Activated B cell treated with CpG ODN at 0.5 μM for 24 hours (primary cell): ENCODE measurements around the gene NUMB. TPM values are rescaled to one million over a fixed set of nuclear protein-coding genes. Genes with fewer than 3 reads are reported as not detected.

Experiments used
- ATAC-seq: fragments of 200-7000 bp; cut with Tn5 transposase; one replicate; pipeline ENCODE4 v1.10.0; 2021; ENCODE audit warnings: low read depth, mild to moderate bottlenecking, moderate library complexity
- CTCF ChIA-PET: fragments of 350-600 bp; sonication (Branson Sonifier 250); formaldehyde crosslinking; loops from one replicate; lab custom pipeline; 2021; ENCODE audit warnings: antibody characterized with exemption; lab: Charles Lee
- POLR2A ChIA-PET: fragments of 350-600 bp; sonication (Branson Sonifier 250); formaldehyde crosslinking; loops from one replicate; lab custom pipeline; 2021; ENCODE audit warnings: antibody characterized with exemption; lab: Charles Lee
- DNase-seq: peaks from one replicate; pipeline ENCODE4 v3.0.0; 2022
- H3K27ac Mint-ChIP-seq: one replicate; pipeline ENCODE4 v1.8.0; 2020; ENCODE audit warnings: mixed read lengths
- H3K27me3 Mint-ChIP-seq: one replicate; pipeline ENCODE4 v1.8.0; 2021; ENCODE audit warnings: mixed read lengths
- H3K36me3 Mint-ChIP-seq: one replicate; pipeline ENCODE4 v1.8.0; 2021; ENCODE audit warnings: low read depth, mixed read lengths
- H3K4me1 Mint-ChIP-seq: one replicate; pipeline ENCODE4 v1.8.0; 2021; ENCODE audit warnings: mixed read lengths
- H3K4me3 Mint-ChIP-seq: one replicate; pipeline ENCODE4 v1.8.0; 2020; ENCODE audit warnings: mild to moderate bottlenecking, mixed read lengths
- H3K9me3 Mint-ChIP-seq: one replicate; pipeline ENCODE4 v1.8.0; 2020; ENCODE audit warnings: mixed read lengths
- CTCF ChIP-seq: fragments of 200-600 bp; IDR thresholded peaks from one replicate; pipeline ENCODE4 v1.8.0; 2022; ENCODE audit warnings: antibody characterized with exemption, mild to moderate bottlenecking
- intact Hi-C: fragments of 100-400 bp; cut with micrococcal nuclease; formaldehyde crosslinking; loops from one replicate; pipeline ENCODE4 v1.15.1; 2024
- total RNA-seq: library from RNA; stranded (reverse); gene quantifications from 2 replicates; pipeline ENCODE4 v1.2.3, GENCODE V29; 2022

Gene NUMB
- total RNA-seq, 1 donor from 2014 or later: 71.4 TPM

DNA sequence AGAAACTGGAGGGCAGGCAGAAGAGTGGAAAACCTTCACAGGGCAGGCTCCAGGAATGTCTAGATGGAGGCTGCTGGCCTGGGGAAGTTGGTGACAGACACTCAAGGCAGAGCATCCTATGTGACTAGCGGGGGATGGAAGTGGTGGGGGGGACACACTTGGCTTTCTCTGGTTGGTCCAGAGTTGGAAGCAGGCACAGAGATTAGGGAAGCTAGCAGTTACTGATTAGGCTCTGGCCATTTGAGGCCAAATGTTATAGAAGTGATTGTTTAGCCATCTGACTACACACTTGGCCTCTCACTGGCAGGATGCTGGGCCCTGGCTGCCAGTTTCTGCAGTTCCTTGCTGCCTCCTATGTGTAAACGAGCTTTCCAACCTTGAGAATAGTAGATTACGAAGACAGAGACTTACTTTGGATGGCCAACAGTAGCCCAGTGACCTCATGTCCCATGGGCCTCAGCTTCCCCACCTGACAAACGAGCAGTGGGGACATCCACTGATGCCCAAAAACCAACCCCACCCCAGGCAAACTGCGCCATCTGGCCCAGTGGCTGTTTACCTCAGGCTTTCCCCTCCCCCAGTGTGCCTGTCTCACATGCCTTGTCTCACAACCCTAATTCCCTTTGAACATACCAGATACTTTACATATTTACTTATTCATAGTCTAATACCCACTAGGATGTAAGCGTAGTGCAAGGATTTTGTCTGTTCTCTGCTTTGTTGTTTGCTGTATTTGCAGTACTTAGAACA is 118.3 kb downstream of the NUMB start:
- Mint-ChIP-seq H3K4me3 (no peak overlapping the region), H3K9me3 (no peaks in the 10 kb centered on the region), H3K27me3 (no peaks in the 10 kb centered on the region), H3K27ac (no peak overlapping the region), H3K36me3 (peaks cover 19% of the 10 kb centered on the region), H3K4me1 (no peaks in the 10 kb centered on the region)
- POLR2A ChIA-PET: interaction anchor here (0.6 to 0.7 kb wide), 2 partner anchors 117 to 561 kb away, joined by 3 to 4 read pairs; no protein-coding TSS in a partner anchor
- CTCF ChIA-PET: no interaction called here
- DNase-seq (no peak), ATAC-seq (no peak)
- intact Hi-C loops: no loop called here
- TF ChIP-seq CTCF: no peak

GRCh38 chr14:73339206-73339605 is 119.1 kb downstream of the NUMB start:
- no peak for ATAC-seq
- Mint-ChIP-seq H3K9me3 (no peaks in the 10 kb centered on the region), H3K36me3 (peaks cover 16% of the 10 kb centered on the region), H3K27me3 (no peaks in the 10 kb centered on the region), H3K27ac (no peak overlapping the region), H3K4me3 (no peak overlapping the region), H3K4me1 (no peaks in the 10 kb centered on the region)
- ChIA-PET POLR2A (no interaction called here), CTCF (no interaction called here)
- no peak for DNase-seq
- intact Hi-C loops: no loop called here
- TF ChIP-seq CTCF: no peak

DNA sequence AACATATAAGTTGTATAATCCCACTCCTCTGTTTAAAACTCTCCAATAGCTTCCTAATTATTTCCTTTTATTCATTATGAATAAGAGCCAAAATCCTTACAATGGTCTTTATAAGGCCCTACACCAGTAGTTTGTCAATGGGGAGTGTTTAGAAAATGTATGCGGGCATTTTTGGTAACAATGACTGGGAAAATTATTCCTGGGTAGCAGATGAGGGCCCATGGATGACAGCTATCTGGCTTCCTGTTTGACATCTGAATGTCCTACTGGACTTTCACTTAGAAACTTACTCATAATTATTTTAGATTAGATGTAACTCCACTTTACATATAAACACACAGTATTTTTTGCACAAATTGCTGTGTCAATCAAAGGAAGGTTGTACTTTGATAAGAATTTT is 119.8 kb downstream of the NUMB start:
- H3K27ac Mint-ChIP-seq: no peak overlapping the region
- no peak for DNase-seq
- no peaks in the 10 kb centered on the region for H3K9me3 Mint-ChIP-seq
- H3K36me3 Mint-ChIP-seq: peaks cover 17% of the 10 kb centered on the region
- ChIA-PET CTCF (interaction anchor here (0.8 kb wide), 1 partner anchor 9 kb away, joined by 3 read pairs; no protein-coding TSS in a partner anchor), POLR2A (no interaction called here)
- H3K4me3 Mint-ChIP-seq: no peak overlapping the region
- TF ChIP-seq CTCF: no peak
- H3K27me3 Mint-ChIP-seq: no peaks in the 10 kb centered on the region
- ATAC-seq: no peak
- intact Hi-C loops: no loop called here
- H3K4me1 Mint-ChIP-seq: no peaks in the 10 kb centered on the region

- no peak for DNase-seq
- Mint-ChIP-seq H3K36me3 (peaks cover 15% of the 10 kb centered on the region), H3K27ac (no peak overlapping the region), H3K27me3 (no peaks in the 10 kb centered on the region), H3K4me1 (peaks cover 7% of the 10 kb centered on the region), H3K4me3 (no peak overlapping the region), H3K9me3 (no peaks in the 10 kb centered on the region)
- CTCF ChIA-PET: no interaction called here
- ATAC-seq: no peak
- TF ChIP-seq CTCF: no peak
- POLR2A ChIA-PET: no interaction called here
- intact Hi-C loops: no loop called here
Observed at GRCh38 chr14:73333031-73333430, 125.3 kb downstream of the NUMB start.

- Mint-ChIP-seq H3K36me3 (peaks cover 23% of the 10 kb centered on the region), H3K4me3 (no peak overlapping the region), H3K4me1 (peaks cover 22% of the 10 kb centered on the region), H3K27me3 (no peaks in the 10 kb centered on the region), H3K27ac (no peak overlapping the region), H3K9me3 (no peaks in the 10 kb centered on the region)
- ChIA-PET POLR2A (no interaction called here), CTCF (no interaction called here)
- no peak for ATAC-seq
- TF ChIP-seq CTCF: no peak
- intact Hi-C loops: no loop called here
- DNase-seq: no peak
Observed at GRCh38 chr14:73325630-73326299, 132.6 kb downstream of the NUMB start.
